ENCODE data around the gene ARHGAP28. TPM values are rescaled to one million over a fixed set of nuclear protein-coding genes. Genes with fewer than 3 reads are reported as not detected.

Gene ARHGAP28, protein sequence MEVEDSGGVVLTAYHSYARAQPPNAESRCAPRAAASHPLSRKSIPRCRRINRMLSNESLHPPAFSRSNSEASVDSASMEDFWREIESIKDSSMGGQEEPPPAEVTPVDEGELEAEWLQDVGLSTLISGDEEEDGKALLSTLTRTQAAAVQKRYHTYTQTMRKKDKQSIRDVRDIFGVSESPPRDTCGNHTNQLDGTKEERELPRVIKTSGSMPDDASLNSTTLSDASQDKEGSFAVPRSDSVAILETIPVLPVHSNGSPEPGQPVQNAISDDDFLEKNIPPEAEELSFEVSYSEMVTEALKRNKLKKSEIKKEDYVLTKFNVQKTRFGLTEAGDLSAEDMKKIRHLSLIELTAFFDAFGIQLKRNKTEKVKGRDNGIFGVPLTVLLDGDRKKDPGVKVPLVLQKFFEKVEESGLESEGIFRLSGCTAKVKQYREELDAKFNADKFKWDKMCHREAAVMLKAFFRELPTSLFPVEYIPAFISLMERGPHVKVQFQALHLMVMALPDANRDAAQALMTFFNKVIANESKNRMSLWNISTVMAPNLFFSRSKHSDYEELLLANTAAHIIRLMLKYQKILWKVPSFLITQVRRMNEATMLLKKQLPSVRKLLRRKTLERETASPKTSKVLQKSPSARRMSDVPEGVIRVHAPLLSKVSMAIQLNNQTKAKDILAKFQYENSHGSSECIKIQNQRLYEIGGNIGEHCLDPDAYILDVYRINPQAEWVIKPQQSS
- 5.2 and 5.9 TPM in 2 replicates for total RNA-seq

DNA sequence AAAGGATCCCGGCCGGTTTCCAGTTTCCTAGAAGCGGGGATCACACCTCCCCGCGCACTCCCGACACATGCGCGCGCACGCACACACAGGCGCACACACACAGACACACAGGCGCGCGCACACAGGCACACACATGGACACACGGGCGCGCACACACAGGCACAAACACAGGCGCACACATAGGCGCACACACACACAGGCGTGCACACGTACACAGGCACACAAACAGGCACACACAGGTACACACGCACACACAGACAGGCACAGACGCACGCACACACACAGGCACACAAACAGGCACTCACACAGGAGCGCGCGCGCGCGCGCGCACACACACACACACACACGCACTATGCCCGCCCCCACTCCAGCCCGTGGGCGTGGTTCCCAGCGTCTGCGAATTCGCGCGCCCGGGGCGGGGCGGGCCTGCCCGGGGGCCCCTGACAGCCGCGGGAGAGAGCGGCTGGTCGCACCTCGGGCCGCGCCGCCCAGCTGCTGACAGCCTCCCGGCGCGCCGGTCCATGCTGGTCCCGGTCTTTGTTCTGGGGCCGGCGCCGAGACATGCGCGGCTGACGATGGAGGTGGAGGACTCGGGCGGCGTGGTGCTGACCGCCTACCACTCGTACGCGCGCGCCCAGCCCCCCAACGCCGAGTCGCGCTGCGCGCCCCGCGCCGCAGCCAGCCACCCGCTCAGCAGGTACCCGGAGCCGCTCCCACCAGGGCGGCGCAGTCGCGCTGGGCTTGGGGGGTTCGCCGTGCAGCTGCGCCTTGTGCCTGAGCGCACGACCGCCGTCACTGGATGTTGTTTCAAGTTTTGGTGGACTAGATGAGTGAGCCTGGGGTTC, at the start of gene ARHGAP28:
TSS of gene ARHGAP28 (plus strand) at position 470 of the 845 bp plus-strand sequence. CDS start at position 576, 106 bp downstream.

Measured in uterine smooth muscle cell (primary cell).